22Rv1 (cell line): ENCODE data around the gene KANSL2.

Source experiments
- CTCF ChIP-seq: fragments of 450-650 bp; IDR thresholded peaks from 2 replicates; pipeline ENCODE4 v1.5.1; 2017; ENCODE audit warnings: mild to moderate bottlenecking
- ZFX ChIP-seq: fragments of 450-650 bp; IDR thresholded peaks from 2 replicates; pipeline ENCODE4 v1.6.1; 2017; ENCODE audit warnings: antibody characterized with exemption, borderline replicate concordance

GRCh38 chr12:48688836-48689235, 6.8 kb upstream of the KANSL2 start:
- no peak for TF ChIP-seq CTCF
- TF ChIP-seq ZFX: no peak
